Measurements from ENCODE around the gene CELF2. TPM values are rescaled to one million over a fixed set of nuclear protein-coding genes. Genes with fewer than 3 reads are reported as not detected.
A peak's percentile ranks its signal among the peaks of the same experiment; 100 is the strongest.

Gene CELF2
- total RNA-seq, 2 donors from 2014 or later = 10.4 to 11.2 TPM

DNA sequence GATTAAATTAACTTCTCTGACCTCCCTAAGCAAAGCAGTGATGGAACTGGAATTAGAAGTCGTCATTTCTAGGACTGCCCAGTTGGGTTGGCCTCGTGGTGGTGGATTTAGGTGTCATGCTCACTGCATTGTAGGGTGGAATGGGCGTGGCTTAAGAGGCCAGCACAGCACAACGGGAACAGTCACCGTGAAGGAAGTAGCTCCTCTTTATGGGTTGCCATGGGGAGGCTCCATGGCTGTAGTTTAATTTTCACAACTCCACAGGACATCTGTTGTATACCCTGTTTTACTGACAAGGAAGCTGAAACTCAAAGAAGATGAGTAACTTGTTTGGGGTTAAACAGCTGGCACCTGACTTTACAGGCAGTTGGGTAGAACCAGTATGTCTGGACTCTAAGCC, 208.3 kb downstream of the CELF2 start:
- DNase-seq = peak in 2 of 4 donors; percentile 13 to 60
- 47 to 63% methylated on average over 5 of the region's 5 CpGs for WGBS, 2 donors

GRCh38 chr10:11227103-11227502, 209.4 kb downstream of the CELF2 start:
- ATAC-seq = no peak
- TF ChIP-seq, protein P1, sequence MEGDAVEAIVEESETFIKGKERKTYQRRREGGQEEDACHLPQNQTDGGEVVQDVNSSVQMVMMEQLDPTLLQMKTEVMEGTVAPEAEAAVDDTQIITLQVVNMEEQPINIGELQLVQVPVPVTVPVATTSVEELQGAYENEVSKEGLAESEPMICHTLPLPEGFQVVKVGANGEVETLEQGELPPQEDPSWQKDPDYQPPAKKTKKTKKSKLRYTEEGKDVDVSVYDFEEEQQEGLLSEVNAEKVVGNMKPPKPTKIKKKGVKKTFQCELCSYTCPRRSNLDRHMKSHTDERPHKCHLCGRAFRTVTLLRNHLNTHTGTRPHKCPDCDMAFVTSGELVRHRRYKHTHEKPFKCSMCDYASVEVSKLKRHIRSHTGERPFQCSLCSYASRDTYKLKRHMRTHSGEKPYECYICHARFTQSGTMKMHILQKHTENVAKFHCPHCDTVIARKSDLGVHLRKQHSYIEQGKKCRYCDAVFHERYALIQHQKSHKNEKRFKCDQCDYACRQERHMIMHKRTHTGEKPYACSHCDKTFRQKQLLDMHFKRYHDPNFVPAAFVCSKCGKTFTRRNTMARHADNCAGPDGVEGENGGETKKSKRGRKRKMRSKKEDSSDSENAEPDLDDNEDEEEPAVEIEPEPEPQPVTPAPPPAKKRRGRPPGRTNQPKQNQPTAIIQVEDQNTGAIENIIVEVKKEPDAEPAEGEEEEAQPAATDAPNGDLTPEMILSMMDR (IDR thresholded peaks at IDR 0.05) = no peak
- no peak for TF ChIP-seq POLR2A (IDR thresholded peaks at IDR 0.05)
- Histone ChIP-seq H3K27me3 (no peaks in the 10 kb centered on the region), H3K9me3 (no peaks in the 10 kb centered on the region), H3K27ac (no peak overlapping the region), H3K4me1 (no peaks in the 10 kb centered on the region), H3K4me3 (no peak overlapping the region), H3K36me3 (replicated peaks in 1 of 2; ENCODE audit: insufficient read depth in 1 of 2, low read depth in 2 of 2) (no peaks in the 10 kb centered on the region)
- DNase-seq = no peak
- WGBS, 2 donors = 70 to 81% methylated on average over 3 to 7 of the region's 7 CpGs
- intact Hi-C loops (cut with DNase I) = no loop called here

More for the DNA sequence above, 208.3 kb downstream of the CELF2 start:
- H3K4me3 ChIP-seq = no peak overlapping the region
- intact Hi-C loops (cut with DNase I) = no loop called here
- no peaks in the 10 kb centered on the region for H3K36me3 ChIP-seq (replicated peaks in 1 of 2; ENCODE audit: insufficient read depth in 1 of 2, low read depth in 2 of 2)
- TF ChIP-seq, protein P1 (IDR thresholded peaks at IDR 0.05) = no peak
- TF ChIP-seq POLR2A (IDR thresholded peaks at IDR 0.05) = no peak
- H3K27me3 ChIP-seq = no peaks in the 10 kb centered on the region
- H3K9me3 ChIP-seq = no peaks in the 10 kb centered on the region
- no peaks in the 10 kb centered on the region for H3K4me1 ChIP-seq
- H3K27ac ChIP-seq = no peak overlapping the region
- ATAC-seq = no peak

DNA sequence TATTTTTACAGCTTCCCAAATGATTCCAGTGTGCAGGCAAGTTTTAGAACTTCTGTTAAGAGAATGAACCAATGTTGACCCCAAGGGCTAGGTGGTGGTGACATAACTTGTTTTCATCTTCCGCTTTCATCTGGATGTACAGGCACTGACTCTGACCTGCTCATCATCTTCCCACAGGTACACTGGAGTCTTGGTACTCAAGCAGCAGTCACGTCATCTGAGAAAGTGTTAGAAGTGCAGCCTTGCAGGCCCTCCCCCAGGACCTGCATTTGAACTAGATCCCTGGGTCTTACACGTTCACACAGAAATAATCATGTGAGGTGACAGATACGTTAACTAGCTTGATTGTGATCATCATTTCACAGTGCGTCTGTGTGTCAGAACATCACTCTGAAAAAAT, 212.2 kb downstream of the CELF2 start:
- Histone ChIP-seq H3K27me3 (no peaks in the 10 kb centered on the region), H3K36me3 (replicated peaks in 1 of 2; ENCODE audit: insufficient read depth in 1 of 2, low read depth in 2 of 2) (no peaks in the 10 kb centered on the region), H3K4me3 (no peak overlapping the region), H3K27ac (no peak overlapping the region), H3K4me1 (no peaks in the 10 kb centered on the region), H3K9me3 (no peaks in the 10 kb centered on the region)
- TF ChIP-seq POLR2A (IDR thresholded peaks at IDR 0.05) = no peak
- TF ChIP-seq, protein P1 (IDR thresholded peaks at IDR 0.05) = no peak
- 86 to 91% methylated on average over 5 of the region's 5 CpGs for WGBS, 2 donors
- DNase-seq = no peak
- ATAC-seq = no peak
- intact Hi-C loops (cut with DNase I) = no loop called here

DNA sequence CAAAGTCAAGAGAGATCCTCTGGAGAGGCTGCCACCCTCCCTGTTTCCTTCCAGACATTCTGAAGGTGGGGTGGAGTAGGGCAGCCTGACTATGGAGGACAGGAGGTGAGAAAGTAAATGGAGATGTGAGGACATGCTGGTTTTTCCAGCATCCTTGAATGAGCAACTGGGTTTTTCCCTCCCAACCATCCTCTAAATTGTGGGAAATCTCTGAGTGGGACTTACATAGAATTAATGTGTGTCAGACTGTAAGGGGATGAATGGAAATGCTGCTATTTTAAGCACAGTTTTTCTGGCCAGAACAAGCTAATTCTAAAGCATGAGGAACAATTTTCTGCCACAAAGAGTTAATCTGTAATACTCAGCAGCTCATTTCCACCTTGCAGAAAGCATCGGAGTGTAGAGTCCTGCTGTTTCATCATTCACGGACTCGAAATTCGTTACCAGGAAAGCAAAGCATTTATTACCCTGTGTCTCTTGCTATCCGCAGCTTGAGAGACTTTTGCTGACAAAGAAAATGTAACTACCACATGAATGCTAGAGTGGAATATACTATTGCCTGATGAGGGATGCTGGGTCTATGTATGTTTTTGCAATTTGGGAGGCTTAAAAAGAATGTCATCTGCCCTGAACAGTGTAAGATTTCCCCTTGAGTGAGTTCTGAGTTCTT, 213.0 kb downstream of the CELF2 start:
- H3K9me3 ChIP-seq = no peaks in the 10 kb centered on the region
- ATAC-seq = no peak
- no peaks in the 10 kb centered on the region for H3K27me3 ChIP-seq
- no peak for DNase-seq
- H3K4me1 ChIP-seq = no peaks in the 10 kb centered on the region
- no peak overlapping the region for H3K27ac ChIP-seq
- intact Hi-C loops (cut with DNase I) = no loop called here
- no peak for TF ChIP-seq POLR2A (IDR thresholded peaks at IDR 0.05)
- TF ChIP-seq, protein P1 (IDR thresholded peaks at IDR 0.05) = no peak
- 54 to 73% methylated on average over 5 of the region's 5 CpGs for WGBS, 2 donors
- H3K36me3 ChIP-seq (replicated peaks in 1 of 2; ENCODE audit: insufficient read depth in 1 of 2, low read depth in 2 of 2) = no peaks in the 10 kb centered on the region
- H3K4me3 ChIP-seq = no peak overlapping the region

GRCh38 chr10:11231285-11231684, 213.6 kb downstream of the CELF2 start:
- ATAC-seq (no peak), DNase-seq (no peak)
- Histone ChIP-seq H3K4me3 (no peak overlapping the region), H3K27me3 (no peaks in the 10 kb centered on the region), H3K36me3 (replicated peaks in 1 of 2; ENCODE audit: insufficient read depth in 1 of 2, low read depth in 2 of 2) (no peaks in the 10 kb centered on the region), H3K27ac (no peak overlapping the region), H3K4me1 (no peaks in the 10 kb centered on the region), H3K9me3 (no peaks in the 10 kb centered on the region)
- 72 to 80% methylated on average over 3 of the region's 3 CpGs for WGBS, 2 donors
- TF ChIP-seq POLR2A (IDR thresholded peaks at IDR 0.05) = no peak
- intact Hi-C loops (cut with DNase I) = no loop called here

Measured in body of pancreas (tissue), 4 donors.